NB4 (cell line): Measurements from ENCODE around the gene STRIP1.

Experiments
- DNase-seq: peaks from one replicate; pipeline ENCODE4 v3.0.0; 2010; ENCODE audit warnings: low read depth
- H3K4me3 ChIP-seq: one replicate; pipeline ENCODE4 v1.5.1; 2011; ENCODE audit warnings: mild to moderate bottlenecking, low read depth, low read length, moderate library complexity
- CTCF ChIP-seq: IDR thresholded peaks from one replicate; pipeline ENCODE4 v1.5.1; 2012; ENCODE audit warnings: low read depth, low read length
- MAX ChIP-seq: IDR thresholded peaks from 2 replicates; pipeline ENCODE4 v1.6.1; 2011; ENCODE audit warnings: low read depth, low read length
- MYC ChIP-seq: IDR thresholded peaks from 2 replicates; pipeline ENCODE4 v1.6.1; 2011; ENCODE audit warnings: low read depth, low read length
- POLR2A ChIP-seq: IDR thresholded peaks from 2 replicates; pipeline ENCODE4 v1.6.1; 2011; ENCODE audit warnings: mild to moderate bottlenecking; ENCODE audit not compliant: insufficient read length; ENCODE audit errors: extremely low read depth

Gene STRIP1

GRCh38 chr1:110083866-110084226 lies 49.4 kb downstream of the STRIP1 start:
- no peak overlapping the region for H3K4me3 ChIP-seq

GRCh38 chr1:110084227-110085078 lies 50.0 kb downstream of the STRIP1 start:
- peak overlapping the region; percentile 23 for H3K4me3 ChIP-seq
- DNase-seq = peak; percentile 60

More at GRCh38 chr1:110083866-110084226, 49.4 kb downstream of the STRIP1 start:
- TF ChIP-seq CTCF (no peak), MYC (no peak), MAX (no peak), POLR2A (no peak)
- no peak for DNase-seq

GRCh38 chr1:110085671-110086070 lies 51.2 kb downstream of the STRIP1 start:
- TF ChIP-seq MAX (no peak), CTCF (no peak), POLR2A (no peak), MYC (no peak)
- DNase-seq = no peak
- H3K4me3 ChIP-seq = no peak overlapping the region

More at GRCh38 chr1:110084227-110085078, 50.0 kb downstream of the STRIP1 start:
- TF ChIP-seq MYC (no peak), POLR2A (no peak), CTCF (no peak), MAX (no peak)

GRCh38 chr1:110086961-110087360 lies 52.5 kb downstream of the STRIP1 start:
- TF ChIP-seq POLR2A (no peak), MAX (no peak), MYC (no peak), CTCF (no peak)
- no peak overlapping the region for H3K4me3 ChIP-seq
- no peak for DNase-seq

- TF ChIP-seq MAX (no peak), CTCF (peak; percentile 65)
- peak; percentile 66 for DNase-seq
- H3K4me3 ChIP-seq = no peak overlapping the region
These were observed 53.7 kb downstream of the STRIP1 start for GRCh38 chr1:110087812-110088738.
